HepG2 (cell line): Measurements from ENCODE around the gene CAPZB. TPM values are rescaled to one million over a fixed set of nuclear protein-coding genes. Genes with fewer than 3 reads are reported as not detected.

Experiments used
- ADNP ChIP-seq: sonication (generic); formaldehyde crosslinking; IDR thresholded peaks from 2 replicates; pipeline ENCODE4 v1.4.0; 2020; ENCODE audit warnings: missing genetic modification reagents
- ATRX ChIP-seq: sonication (generic); formaldehyde crosslinking; IDR thresholded peaks from 2 replicates; pipeline ENCODE4 v1.4.0; 2020; ENCODE audit warnings: missing genetic modification reagents, borderline replicate concordance
- CEBPG ChIP-seq: IDR thresholded peaks from 2 replicates; pipeline ENCODE4 v1.6.1; 2016
- DMTF1 ChIP-seq: sonication (generic); formaldehyde crosslinking; IDR thresholded peaks from 2 replicates; pipeline ENCODE4 v1.4.0; 2020; ENCODE audit warnings: mild to moderate bottlenecking, missing genetic modification reagents
- DRAP1 ChIP-seq: IDR thresholded peaks from 2 replicates; pipeline ENCODE4 v1.6.1; 2016; ENCODE audit warnings: missing genetic modification reagents, missing compliant biosample characterization
- FUBP1 ChIP-seq: sonication (generic); formaldehyde crosslinking; IDR thresholded peaks from 2 replicates; pipeline ENCODE4 v1.5.1; 2020; ENCODE audit warnings: missing genetic modification reagents, mild to moderate bottlenecking, borderline replicate concordance
- HDAC2 ChIP-seq: sonication (generic); formaldehyde crosslinking; IDR thresholded peaks from 2 replicates; pipeline ENCODE4 v1.4.0; 2020; ENCODE audit warnings: missing genetic modification reagents
- HNF4A ChIP-seq: sonication (generic); formaldehyde crosslinking; IDR thresholded peaks from 2 replicates; pipeline ENCODE4 v1.4.0; 2020; ENCODE audit warnings: missing genetic modification reagents
- IKZF4 ChIP-seq: sonication (generic); formaldehyde crosslinking; IDR thresholded peaks from 2 replicates; pipeline ENCODE4 v1.5.1; 2020; ENCODE audit warnings: borderline replicate concordance, mild to moderate bottlenecking, low read depth, missing genetic modification reagents; ENCODE audit errors: not compliant biosample characterization
- MYC ChIP-seq: sonication (generic); formaldehyde crosslinking; IDR thresholded peaks from 2 replicates; pipeline ENCODE4 v1.9.0; 2021; ENCODE audit warnings: missing genetic modification reagents, borderline replicate concordance
- PAXIP1 ChIP-seq: sonication (generic); formaldehyde crosslinking; conservative IDR thresholded peaks from 2 replicates; pipeline ENCODE4 v1.4.0; 2020; ENCODE audit warnings: mild to moderate bottlenecking, missing genetic modification reagents, moderate library complexity
- PRMT3 ChIP-seq: sonication (generic); formaldehyde crosslinking; IDR thresholded peaks from 2 replicates; pipeline ENCODE4 v1.8.1; 2022; ENCODE audit warnings: low read depth, mild to moderate bottlenecking, moderate library complexity, missing genetic modification reagents, borderline replicate concordance
- TOPORS ChIP-seq: sonication (generic); formaldehyde crosslinking; IDR thresholded peaks from 2 replicates; pipeline ENCODE4 v1.8.0; 2023; ENCODE audit warnings: mild to moderate bottlenecking, missing genetic modification reagents
- ZBTB3 ChIP-seq: sonication (generic); formaldehyde crosslinking; IDR thresholded peaks from 2 replicates; pipeline ENCODE4 v1.4.0; 2020; ENCODE audit warnings: low read depth, mild to moderate bottlenecking, moderate library complexity, missing genetic modification reagents, borderline replicate concordance
- ZFP1 ChIP-seq: IDR thresholded peaks from 2 replicates; pipeline ENCODE4 v1.6.1; 2016
- ZFP36 ChIP-seq: fragments of 150-350 bp; IDR thresholded peaks from 2 replicates; pipeline ENCODE4 v1.6.1; 2018; ENCODE audit warnings: borderline replicate concordance, low read length, low read depth; ENCODE audit not compliant: partially characterized antibody
- ZNF362 ChIP-seq: sonication (generic); formaldehyde crosslinking; IDR thresholded peaks from 2 replicates; pipeline ENCODE4 v1.4.0; 2020; ENCODE audit warnings: missing genetic modification reagents, mild to moderate bottlenecking, borderline replicate concordance
- ZNF709 ChIP-seq: sonication (generic); formaldehyde crosslinking; IDR thresholded peaks from 2 replicates; pipeline ENCODE4 v1.5.0; 2020; ENCODE audit warnings: mild to moderate bottlenecking, missing genetic modification reagents
- ZNF775 ChIP-seq: sonication (generic); formaldehyde crosslinking; IDR thresholded peaks from 2 replicates; pipeline ENCODE4 v1.4.0; 2020; ENCODE audit warnings: missing genetic modification reagents, mild to moderate bottlenecking, moderate library complexity, borderline replicate concordance
- ZSCAN29 ChIP-seq: sonication (generic); formaldehyde crosslinking; conservative IDR thresholded peaks from 2 replicates; pipeline ENCODE4 v1.4.0; 2020; ENCODE audit warnings: mild to moderate bottlenecking, missing genetic modification reagents
- polyA plus RNA-seq, 8 experiments: library from polyadenylated mRNA; depleted of rRNA in 3 of 8; stranded (reverse) in 7 of 8; unstranded in 1 of 8; fragments of >200 nt; fragmentation: Illumina TruSeq in 4 of 8; extraction: Trizol in 4 of 8; gene quantifications; 2 replicates each; pipeline versions ENCODE4 v1.2.1 to v1.2.3, GENCODE V29; 2011 to 2016; ENCODE audit warnings: low read depth in 4 of 8, missing spikeins in 1 of 8, mixed read lengths in 1 of 8; ENCODE audit not compliant: insufficient read depth in 1 of 8
- total RNA-seq, 5 experiments: library from RNA; depleted of rRNA; stranded (reverse); fragments of >200 nt; fragmentation: Illumina TruSeq; extraction: Trizol; gene quantifications; 2 replicates each; pipeline ENCODE4 v1.2.3, GENCODE V29; 2016; ENCODE audit warnings: low read depth in 1 of 5

The CAPZB gene
- total and polyA plus RNA-seq, 2 of the 13 experiments (the other 11 are each of a cell fraction or from before 2014, with no cell fraction given), result 58.9 to 76.9 TPM

- TF ChIP-seq DMTF1 (no peak), CEBPG (peak; percentile 53; the same call in 1 of the 2 replicates), DRAP1 (no peak), ADNP (CRISPR knock-in tag) (peak; percentile 98), ZFP36 (no peak), PRMT3 (no peak), ZFP1 (CRISPR knock-in tag) (no peak), ZBTB3 (CRISPR knock-in tag) (no peak), ZSCAN29 (CRISPR knock-in tag) (no peak), HNF4A (peak; percentile 98), FUBP1 (CRISPR knock-in tag) (no peak), ATRX (no peak), ZNF775 (CRISPR knock-in tag) (no peak), PAXIP1 (CRISPR knock-in tag) (peak; percentile 45; the same call in 1 of the 2 replicates), HDAC2 (CRISPR knock-in tag) (peak; percentile 72; the same call in 1 of the 2 replicates), IKZF4 (CRISPR knock-in tag) (no peak), ZNF362 (CRISPR knock-in tag) (no peak), TOPORS (CRISPR knock-in tag) (no peak), ZNF709 (CRISPR knock-in tag) (no peak), MYC (CRISPR knock-in tag) (no peak)
These were observed 98.3 kb downstream of the CAPZB start (continued) for GRCh38 chr1:19387045-19387467.
